Measurements from ENCODE around the gene ADAMTS18. TPM values are rescaled to one million over a fixed set of nuclear protein-coding genes. Genes with fewer than 3 reads are reported as not detected.

ADAMTS18 gene
- total and polyA plus RNA-seq, 9 of the 15 experiments (the other 6 are each of a cell fraction or from before 2014, with no cell fraction given), result not detected

- TF ChIP-seq STAG1 (CRISPR knock-in tag; IDR thresholded peaks at IDR 0.05; ENCODE audit: borderline replicate concordance) (peak; percentile 94), ATF7 (IDR thresholded peaks at IDR 0.05) (peak; percentile 76), YY1 (IDR thresholded peaks at IDR 0.05; ENCODE audit: borderline replicate concordance in 1 of 3, control insufficient read depth in 1 of 3, extremely low read depth in 1 of 3, insufficient read depth in 3 of 3, insufficient read length in 1 of 3, insufficient replicate concordance in 2 of 3, low read depth in 1 of 3, low read length in 2 of 3) (peak in 1 of 3 experiments; percentile 49), EP300 (IDR thresholded peaks at IDR 0.05; ENCODE audit: low read length) (peak; percentile 11; the same call in 1 of the 2 replicates), JUN (IDR thresholded peaks at IDR 0.05; ENCODE audit: borderline replicate concordance, low read depth, low read length) (peak; percentile 43; the same call in 1 of the 2 replicates), JUN (CRISPR knock-in tag; IDR thresholded peaks at IDR 0.05; ENCODE audit: borderline replicate concordance) (no peak), TEAD2 (tag; IDR thresholded peaks at IDR 0.05) (no peak), ZNF134 (CRISPR knock-in tag; conservative IDR thresholded peaks at IDR 0.05) (no peak), FOXM1 (IDR thresholded peaks at IDR 0.05; ENCODE audit: low read depth) (no peak), FOXM1 (CRISPR knock-in tag; IDR thresholded peaks at IDR 0.05; ENCODE audit: low read depth) (no peak), HDAC2 (IDR thresholded peaks at IDR 0.05) (no peak), SP1 (CRISPR knock-in tag; IDR thresholded peaks at IDR 0.05) (0 out of 2 replicates have a peak, but pooled peaks have one; percentile 27), CREB3L1 (IDR thresholded peaks at IDR 0.05; ENCODE audit: borderline replicate concordance, low read depth) (no peak), SIX5 (IDR thresholded peaks at IDR 0.05; ENCODE audit: borderline replicate concordance in 1 of 2, insufficient read depth in 1 of 2, low read depth in 1 of 2, low read length in 2 of 2) (no peak), ARNT (IDR thresholded peaks at IDR 0.05) (no peak), UBTF (IDR thresholded peaks at IDR 0.05; ENCODE audit: borderline replicate concordance in 1 of 2, low read depth in 2 of 2, low read length in 2 of 2) (0 out of 4 replicates have a peak, but pooled peaks of 1 of the 2 experiments have one; percentile 46)
Observed at GRCh38 chr16:77236063-77236511, 198.7 kb downstream of the ADAMTS18 start (continued).
